Measurements from ENCODE around the gene PSMA5.

PSMA5 gene

DNA sequence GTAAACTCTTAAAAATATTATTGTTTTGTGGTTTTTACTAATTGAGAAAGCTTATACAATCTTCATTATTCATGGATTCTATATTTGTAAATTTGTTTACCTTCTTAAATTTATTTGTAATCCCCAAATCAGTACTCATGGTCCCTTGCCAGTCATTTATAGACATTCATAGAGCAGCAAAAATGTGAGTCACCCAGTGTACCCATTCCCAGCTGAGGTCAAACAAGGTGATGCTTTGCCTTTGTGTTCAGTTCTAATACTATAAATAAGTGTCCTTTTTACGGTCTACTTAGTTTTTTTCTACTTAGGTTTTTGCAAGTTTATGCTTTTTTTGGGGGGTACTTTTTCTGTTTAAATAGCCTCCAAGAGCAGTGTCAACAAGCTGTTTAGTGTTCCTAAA lies 64.6 kb downstream of the PSMA5 start:
- no peak for DNase-seq

GRCh38 chr1:109361069-109361468 lies 65.2 kb downstream of the PSMA5 start:
- peak; percentile 9 for DNase-seq

- no peak for DNase-seq
Measured at GRCh38 chr1:109357616-109358015, 68.6 kb downstream of the PSMA5 start.

DNA sequence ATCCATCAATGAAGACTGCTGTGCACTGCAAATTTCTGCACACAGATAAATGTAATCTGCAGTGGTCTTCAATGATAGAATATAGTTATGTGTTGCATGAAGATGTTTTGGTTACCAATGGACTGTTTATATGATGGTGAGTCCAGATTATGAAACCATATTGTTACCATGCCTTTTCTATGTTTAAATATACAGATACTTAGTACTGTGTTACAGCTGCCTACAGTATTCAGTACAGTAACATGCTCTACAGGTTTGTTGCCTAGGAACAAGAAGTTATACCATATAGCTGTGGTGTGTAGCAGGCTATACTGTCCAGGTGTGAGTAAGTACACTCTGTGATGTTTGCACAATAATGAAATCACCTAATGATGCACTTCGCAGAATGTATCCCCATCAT lies 69.3 kb downstream of the PSMA5 start:
- DNase-seq = no peak

DNA sequence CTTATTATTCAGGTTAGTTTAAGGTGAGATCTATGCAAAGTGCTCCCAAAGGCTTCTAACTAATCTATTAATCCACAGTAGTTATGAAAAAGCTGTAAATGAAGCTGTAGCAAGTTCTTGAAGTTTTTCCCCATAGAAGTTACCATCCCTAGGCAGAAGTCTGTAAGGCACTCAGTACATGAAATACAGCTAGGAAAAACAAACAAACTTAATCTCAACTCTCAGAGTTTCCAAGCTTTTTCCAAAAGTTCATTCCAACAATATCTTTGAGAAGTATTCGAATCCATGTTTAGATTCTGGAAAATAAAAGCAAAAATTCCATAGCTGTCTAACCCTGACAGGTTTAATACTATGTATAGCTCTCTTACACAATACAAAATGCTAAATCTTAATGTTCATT lies 69.7 kb downstream of the PSMA5 start:
- DNase-seq = no peak

DNA sequence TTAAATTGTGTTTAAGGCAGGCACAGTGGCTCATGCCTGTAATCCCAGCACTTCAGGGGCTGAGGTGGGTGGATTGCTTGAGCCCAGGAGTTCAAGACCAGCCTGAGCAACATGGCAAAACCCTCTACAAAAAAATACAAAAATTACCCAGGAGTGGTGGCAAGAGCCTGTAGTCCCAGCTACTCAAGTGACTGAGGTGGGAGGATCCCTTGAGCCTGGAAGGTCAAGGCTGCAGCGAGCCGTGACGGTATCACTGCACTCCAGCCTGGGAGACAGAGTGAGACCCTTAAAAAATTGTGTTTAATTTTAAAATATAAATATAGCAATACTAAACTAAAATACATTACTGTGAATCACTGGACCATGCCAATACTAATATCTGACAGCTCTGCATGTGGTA lies 71.3 kb downstream of the PSMA5 start:
- no peak for DNase-seq

DNA sequence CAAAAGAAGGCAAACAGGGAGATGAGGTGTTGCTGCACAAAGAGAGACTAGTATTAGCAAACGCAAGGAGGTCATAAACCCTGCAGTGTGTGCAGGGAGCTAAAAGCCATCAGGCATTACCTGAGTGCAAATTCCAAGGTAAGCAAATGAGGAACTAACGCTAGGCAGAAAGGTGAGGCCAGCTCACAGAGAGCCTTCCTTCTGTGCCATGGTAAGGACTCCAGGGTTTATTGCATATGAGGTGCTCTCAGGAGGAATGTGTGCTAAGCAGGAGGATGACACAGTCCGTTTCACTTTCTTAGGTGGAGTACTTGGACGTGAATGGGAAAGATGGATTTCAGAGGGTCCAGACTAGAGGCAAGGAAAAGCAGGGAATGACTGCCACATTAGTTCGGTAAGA lies 74.8 kb downstream of the PSMA5 start:
- no peak for DNase-seq

DNA sequence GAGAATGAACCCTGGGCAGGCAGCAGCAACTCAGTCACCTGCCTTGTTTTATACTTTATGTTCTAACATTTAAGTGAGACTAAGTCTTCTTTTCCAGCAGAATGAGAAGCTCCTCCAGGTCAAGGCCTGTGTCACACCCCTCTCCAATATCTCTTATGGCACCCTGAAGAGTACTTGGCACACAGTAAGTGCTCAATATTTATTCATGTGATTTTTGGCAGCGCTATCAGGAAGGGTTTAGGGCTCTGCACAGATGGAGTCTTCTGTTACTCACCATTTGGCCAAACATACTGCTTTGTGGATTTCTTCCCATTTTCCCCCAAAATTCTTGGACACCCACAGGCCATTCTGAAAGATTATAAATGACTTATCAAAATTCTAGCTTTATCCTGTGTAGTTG lies 75.6 kb downstream of the PSMA5 start:
- no peak for DNase-seq

DNA sequence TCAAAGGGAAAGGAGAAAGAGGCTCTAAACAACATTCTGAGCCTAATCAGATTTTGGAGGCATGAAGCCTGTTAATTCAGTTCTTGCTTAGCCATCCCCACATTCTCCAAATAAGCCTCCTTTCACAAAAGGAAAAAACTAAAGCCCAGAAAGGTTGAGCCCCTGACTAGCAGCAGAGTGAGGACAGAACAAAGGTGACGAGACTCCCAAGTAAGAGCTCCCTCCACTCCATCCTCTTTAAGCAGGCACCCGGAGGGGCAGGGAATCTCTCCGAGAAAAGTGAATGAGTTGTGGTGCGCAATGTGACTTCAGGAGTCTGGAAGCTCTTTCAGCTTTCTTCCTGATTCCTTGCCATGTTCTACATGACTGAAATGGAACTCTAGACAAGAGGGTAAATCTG lies 76.1 kb downstream of the PSMA5 start:
- DNase-seq = no peak

Data from MV-4-11 (cell line).